Activated naive CD4-positive, alpha-beta T cell (primary cell): ENCODE measurements around the gene MRTFB.
"Not testable (repeated sequence)": the region's sequence is repeated elsewhere in the genome, so short reads cannot be mapped to it uniquely, and the experiment has no call there.

Source experiments
- DNase-seq, 4 experiments: peaks; one replicate each; lab custom pipeline; 2025; lab: John Stamatoyannopoulos, UW

The MRTFB gene

GRCh38 chr16:14133907-14134306 is 62.8 kb downstream of the MRTFB start:
- no peak for DNase-seq

GRCh38 chr16:14135704-14136103 is 64.6 kb downstream of the MRTFB start:
- DNase-seq = no peak

- DNase-seq = no peak
These were observed 68.8 kb downstream of the MRTFB start for GRCh38 chr16:14139872-14140271.

GRCh38 chr16:14140923-14141322 is 69.8 kb downstream of the MRTFB start:
- DNase-seq = no peak

- no peak for DNase-seq
These were observed 75.3 kb downstream of the MRTFB start for GRCh38 chr16:14146445-14146844.

- DNase-seq = no peak
These were observed 76.9 kb downstream of the MRTFB start for GRCh38 chr16:14148016-14148415.

GRCh38 chr16:14148569-14148968 is 77.5 kb downstream of the MRTFB start:
- DNase-seq = no peak

- no peak for DNase-seq
These were observed 79.7 kb downstream of the MRTFB start for GRCh38 chr16:14150796-14151195.

- no peak for DNase-seq
These were observed 80.3 kb downstream of the MRTFB start for GRCh38 chr16:14151256-14152030.

- no peak for DNase-seq
These were observed 84.6 kb downstream of the MRTFB start for GRCh38 chr16:14155572-14156190.

- DNase-seq = no peak
These were observed 94.0 kb downstream of the MRTFB start for GRCh38 chr16:14164916-14165662.

GRCh38 chr16:14168146-14168545 is 97.0 kb downstream of the MRTFB start:
- no peak for DNase-seq

- DNase-seq = no peak
These were observed 101.2 kb downstream of the MRTFB start for GRCh38 chr16:14172200-14172809.

GRCh38 chr16:14175086-14175485 is 104.0 kb downstream of the MRTFB start:
- no peak for DNase-seq

GRCh38 chr16:14177704-14178103 is 106.6 kb downstream of the MRTFB start:
- no peak for DNase-seq

- DNase-seq = no peak
These were observed 108.0 kb downstream of the MRTFB start for GRCh38 chr16:14179116-14179515.

GRCh38 chr16:14180481-14180944 is 109.4 kb downstream of the MRTFB start:
- DNase-seq = no peak

GRCh38 chr16:14181371-14182050 is 110.4 kb downstream of the MRTFB start:
- no peak for DNase-seq

- DNase-seq = no peak
These were observed 111.9 kb downstream of the MRTFB start for GRCh38 chr16:14182999-14183398.

- not testable (repeated sequence) for DNase-seq
These were observed 112.8 kb downstream of the MRTFB start for GRCh38 chr16:14183962-14184361.

GRCh38 chr16:14186007-14186794 is 115.1 kb downstream of the MRTFB start:
- DNase-seq = no peak
